Measurements from ENCODE around the gene LRATD1.
"Not testable (repeated sequence)": the region's sequence is repeated elsewhere in the genome, so short reads cannot be mapped to it uniquely, and the experiment has no call there.

- not testable (repeated sequence) for TF ChIP-seq POLR2A, CTCF (IDR thresholded peaks at IDR 0.05)
These were observed 10.0 kb upstream of the LRATD1 start for GRCh38 chr2:14622550-14622939.

Data from tibial nerve (tissue), 3 donors.